Measurements from ENCODE around the gene CEBPA.

- TF ChIP-seq EP300 (IDR thresholded peaks at IDR 0.05) = no peak
- no peak for TF ChIP-seq CTCF (IDR thresholded peaks at IDR 0.05)
Observed at GRCh38 chr19:33263325-33264023, 38.9 kb downstream of the CEBPA start.

All from stomach (tissue), 4 donors.